DMS 273 (cell line): ENCODE measurements around the gene LHB.

ENCODE experiments used
- DNase-seq: peaks from one replicate; lab custom pipeline; 2025; ENCODE audit not compliant: unreplicated experiment; lab: John Stamatoyannopoulos, UW

LHB gene

GRCh38 chr19:49014123-49014869 lies 2.6 kb downstream of the LHB start:
- no peak for DNase-seq

- DNase-seq: no peak
Observed at GRCh38 chr19:49011194-49011593, 5.7 kb downstream of the LHB start.

DNA sequence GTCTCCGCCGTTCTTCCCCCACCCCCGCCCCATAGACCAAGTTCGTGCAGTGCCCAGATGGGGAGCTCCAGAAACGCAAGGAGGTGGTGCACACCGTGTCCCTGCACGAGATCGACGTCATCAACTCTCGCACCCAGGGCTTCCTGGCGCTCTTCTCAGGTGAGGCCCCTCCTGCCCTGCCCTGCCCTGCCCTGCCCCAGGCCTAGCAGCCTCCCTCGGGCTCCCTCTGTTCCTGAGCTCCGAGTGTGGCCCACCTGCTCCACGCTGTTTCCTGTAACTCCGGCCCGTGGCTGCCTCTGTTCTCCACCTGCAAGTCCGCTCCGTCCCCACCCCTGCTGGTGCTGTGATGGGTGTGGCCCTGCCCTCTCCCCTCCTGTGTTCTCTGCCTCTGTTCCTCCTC lies 6.4 kb downstream of the LHB start:
- no peak for DNase-seq

- DNase-seq: no peak
Observed at GRCh38 chr19:49009828-49010227, 7.1 kb downstream of the LHB start.

- DNase-seq: no peak
Observed at GRCh38 chr19:49006905-49007304, 10.0 kb downstream of the LHB start.

DNA sequence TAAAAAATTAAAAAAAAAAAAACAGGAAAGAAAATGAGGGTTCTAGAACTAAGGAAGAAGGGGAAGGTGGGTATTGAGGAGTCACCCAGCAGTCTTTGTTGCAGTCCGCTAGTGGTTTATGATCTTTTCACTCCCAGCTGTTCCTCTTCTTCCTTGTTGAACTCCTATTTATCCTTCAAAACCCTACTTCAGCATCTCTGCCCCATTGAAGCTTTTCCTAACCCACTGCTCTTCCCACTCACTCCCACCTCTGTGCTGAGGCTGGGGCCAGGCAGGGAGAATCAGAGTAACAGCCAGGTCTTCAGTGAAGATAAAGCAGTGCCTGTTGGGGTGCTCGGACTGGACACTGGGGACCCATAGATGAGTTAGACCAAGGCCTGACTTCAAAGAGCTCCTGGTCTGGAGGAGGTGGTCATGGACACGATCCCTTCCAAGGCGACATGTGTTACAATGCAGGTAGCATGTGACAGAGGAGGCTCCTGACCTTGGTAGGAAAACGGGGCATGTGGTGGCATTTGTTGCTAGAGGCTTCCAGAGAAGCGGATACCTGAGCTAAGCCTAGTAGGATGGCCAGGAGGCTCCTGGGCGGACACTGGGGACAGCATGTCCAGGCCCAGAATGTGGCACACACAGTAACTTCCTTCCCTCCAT lies 11.8 kb downstream of the LHB start:
- no peak for DNase-seq

DNA sequence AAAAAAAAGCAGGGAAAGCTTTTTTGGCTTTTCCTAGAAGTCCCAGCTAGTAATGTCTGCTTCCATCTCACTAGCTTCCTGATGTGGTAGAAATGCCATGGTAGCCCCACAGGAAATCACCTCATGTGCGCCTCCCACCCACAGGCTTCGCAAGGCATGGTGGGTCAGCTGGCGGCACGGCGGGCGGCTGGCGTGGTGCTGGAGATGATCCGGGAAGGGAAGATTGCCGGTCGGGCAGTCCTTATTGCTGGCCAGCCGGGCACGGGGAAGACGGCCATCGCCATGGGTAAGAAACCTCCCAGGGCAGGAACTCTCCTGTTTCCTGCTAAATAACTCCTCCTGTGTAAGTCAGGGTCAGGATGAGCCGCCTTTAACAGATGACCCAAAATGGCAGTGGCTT lies 12.8 kb downstream of the LHB start:
- no peak for DNase-seq

GRCh38 chr19:48999481-49000325 lies 17.2 kb downstream of the LHB start:
- peak; percentile 73 for DNase-seq

GRCh38 chr19:48997972-48998371 lies 18.9 kb downstream of the LHB start:
- peak; percentile 77 for DNase-seq

- DNase-seq: peak; percentile 60
Observed at GRCh38 chr19:48994035-48994386, 22.9 kb downstream of the LHB start.

- DNase-seq: peak; percentile 100
Observed at GRCh38 chr19:48993175-48994034, 23.5 kb downstream of the LHB start, which contains the start of the genes GYS1 and RUVBL2. TSS of gene GYS1 (minus strand) at chr19:48993309. CDS start at chr19:48993112, 197 bp downstream. TSS of gene RUVBL2 (plus strand) at chr19:48993887. CDS start at chr19:48993912, 25 bp downstream.

- DNase-seq: peak; percentile 66
Observed at GRCh38 chr19:48992581-48993174, 24.2 kb downstream of the LHB start.

DNA sequence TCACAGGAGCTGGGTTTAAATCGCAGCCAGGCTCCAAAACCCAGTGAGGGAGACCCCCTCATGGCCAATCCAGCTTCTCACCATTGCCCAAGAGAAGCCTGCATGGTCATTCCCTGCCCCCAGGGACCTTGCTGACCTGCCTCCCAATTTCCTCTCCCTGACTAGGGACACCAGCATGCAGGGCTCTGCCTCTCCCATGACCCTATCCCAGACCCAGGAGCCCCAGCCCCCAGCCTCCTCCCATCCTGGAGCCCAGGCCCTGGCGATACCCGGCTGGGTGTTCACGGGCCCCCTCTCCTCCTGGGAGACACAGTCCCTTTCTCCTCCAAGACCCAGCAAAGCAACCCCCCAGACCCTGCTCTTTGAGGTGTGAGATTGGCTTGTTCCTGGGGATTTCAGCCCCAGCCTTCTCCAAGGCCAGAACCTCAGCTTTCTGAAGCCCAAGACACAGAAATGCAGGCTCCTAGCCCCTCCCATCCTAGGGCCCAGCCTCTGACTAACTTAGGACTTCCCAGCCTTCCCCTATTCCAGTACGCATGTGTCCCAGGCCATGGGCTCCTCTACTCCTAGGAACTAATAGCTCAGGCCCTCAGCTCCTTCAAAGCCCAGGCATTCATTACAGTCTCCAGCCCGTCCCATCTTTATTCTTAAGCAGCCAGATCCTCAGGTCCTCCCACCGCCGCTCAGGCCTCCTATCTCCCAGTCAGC lies 24.9 kb downstream of the LHB start:
- DNase-seq: peak; percentile 77

GRCh38 chr19:48991011-48991609 lies 25.8 kb downstream of the LHB start:
- no peak for DNase-seq

DNA sequence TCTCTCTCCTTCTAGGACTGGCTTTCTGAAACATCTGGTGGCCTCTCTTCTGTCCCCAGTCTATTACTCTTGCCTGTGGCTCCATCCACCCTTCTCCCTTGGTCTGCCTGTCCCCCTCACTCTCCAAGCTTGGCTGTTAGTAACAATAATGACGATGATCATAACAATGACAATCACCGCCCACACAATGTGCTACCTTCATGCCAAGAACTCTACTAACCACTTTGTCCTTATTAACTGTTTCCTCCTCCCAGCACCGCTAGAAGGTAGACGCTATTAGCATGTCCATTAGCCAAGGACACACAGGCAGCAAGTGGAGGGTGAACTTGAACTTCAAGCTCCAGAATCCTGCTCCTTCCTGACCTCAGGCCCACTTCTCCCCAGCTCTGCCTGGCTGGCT lies 26.5 kb downstream of the LHB start:
- no peak for DNase-seq

- DNase-seq: peak; percentile 47
Observed at GRCh38 chr19:48989701-48990291, 27.1 kb downstream of the LHB start.

DNA sequence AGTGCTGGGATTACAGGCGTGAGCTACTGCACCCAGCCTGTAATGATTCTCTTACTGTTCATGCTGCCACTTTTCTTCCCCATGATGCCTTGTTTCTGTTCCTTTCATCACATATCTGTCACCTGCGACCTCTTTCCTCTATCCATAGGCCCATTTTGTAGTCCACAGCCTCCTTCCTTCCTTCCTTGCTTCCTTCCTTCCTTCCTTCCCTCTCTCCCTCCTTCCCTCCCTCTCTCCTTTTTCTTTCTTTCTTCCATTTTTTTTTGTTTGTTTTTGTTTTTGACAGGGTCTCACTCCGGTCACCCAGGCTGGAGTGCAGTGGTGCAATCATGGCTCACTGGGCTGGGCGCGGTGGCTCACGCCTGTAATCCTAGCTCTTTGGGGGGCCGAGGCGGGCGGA lies 28.0 kb downstream of the LHB start:
- no peak for DNase-seq

DNA sequence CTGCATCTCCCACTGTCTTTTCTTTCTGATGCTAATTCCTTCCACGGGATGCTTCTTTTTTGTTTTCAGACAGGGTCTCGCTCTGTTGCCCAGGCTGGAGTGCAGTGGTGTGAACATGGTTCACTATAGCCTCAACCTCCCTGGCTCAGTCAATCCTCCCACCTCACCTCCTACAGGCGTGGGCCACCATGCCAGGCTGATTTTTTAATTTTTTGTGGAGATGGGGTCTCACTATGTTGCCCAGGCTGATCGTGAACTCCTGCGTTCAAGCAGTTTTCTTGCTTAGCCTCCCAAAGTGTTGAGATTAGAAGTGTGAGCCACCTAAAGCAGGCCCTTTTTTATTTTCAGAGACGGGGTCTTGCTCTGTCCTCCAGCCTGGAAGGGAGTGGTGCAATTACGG lies 28.6 kb downstream of the LHB start:
- DNase-seq: no peak

GRCh38 chr19:48987323-48987722 lies 29.6 kb downstream of the LHB start:
- no peak for DNase-seq
